Activated T-cell treated with anti-CD3 and anti-CD28 coated beads for 48 hours (primary cell): ENCODE results near the gene PIGZ.

Experiments used
- DNase-seq: peaks from one replicate; pipeline ENCODE4 v3.0.0-alpha.2; 2020; ENCODE audit warnings: low read depth

Gene PIGZ

GRCh38 chr3:196981657-196982056 lies 13.0 kb upstream of the PIGZ start:
- DNase-seq, result no peak

DNA sequence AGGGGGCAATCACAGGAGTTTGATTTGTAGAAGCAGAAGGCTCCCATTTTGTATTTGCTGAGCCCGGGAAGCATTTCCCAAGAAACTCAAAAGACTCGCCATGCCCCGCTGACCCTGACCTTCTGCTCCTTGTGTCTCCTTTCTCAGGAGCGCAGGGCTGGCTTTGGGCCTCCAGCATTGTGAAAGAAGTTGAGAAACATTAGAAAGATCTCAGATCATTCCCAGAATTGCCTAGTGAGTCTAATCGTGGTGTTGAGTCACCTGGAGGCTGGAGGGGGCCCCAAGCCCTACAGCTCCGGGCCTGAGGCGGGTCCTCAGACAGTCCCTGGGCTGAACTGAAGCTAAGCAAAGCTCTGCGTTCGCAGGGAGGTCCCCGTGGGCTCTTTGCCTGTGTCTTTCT lies 10.9 kb upstream of the PIGZ start:
- no peak for DNase-seq

GRCh38 chr3:196976941-196977340 lies 8.3 kb upstream of the PIGZ start:
- DNase-seq, result no peak

DNA sequence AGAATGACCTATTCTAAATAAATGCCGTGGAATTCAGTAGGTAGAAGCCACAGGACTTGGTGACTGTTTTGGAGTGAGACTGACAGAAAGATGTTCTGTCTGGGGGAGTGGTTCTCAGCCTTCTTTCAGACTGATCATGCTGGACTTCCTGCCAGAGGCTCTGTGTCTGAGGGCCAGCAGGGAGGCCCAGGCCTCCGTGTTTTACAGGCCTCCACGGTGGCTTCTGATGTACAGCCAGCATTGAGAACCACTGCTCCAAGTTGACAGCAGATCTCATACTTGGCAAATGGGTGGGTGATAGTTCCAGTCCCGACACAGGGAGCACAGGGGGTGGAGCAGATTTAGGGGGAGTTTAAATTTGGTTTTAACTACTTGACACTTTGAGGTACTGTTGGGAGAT lies 6.7 kb upstream of the PIGZ start:
- no peak for DNase-seq

- DNase-seq, result no peak
These were observed 6.0 kb upstream of the PIGZ start for GRCh38 chr3:196974661-196975060.

DNA sequence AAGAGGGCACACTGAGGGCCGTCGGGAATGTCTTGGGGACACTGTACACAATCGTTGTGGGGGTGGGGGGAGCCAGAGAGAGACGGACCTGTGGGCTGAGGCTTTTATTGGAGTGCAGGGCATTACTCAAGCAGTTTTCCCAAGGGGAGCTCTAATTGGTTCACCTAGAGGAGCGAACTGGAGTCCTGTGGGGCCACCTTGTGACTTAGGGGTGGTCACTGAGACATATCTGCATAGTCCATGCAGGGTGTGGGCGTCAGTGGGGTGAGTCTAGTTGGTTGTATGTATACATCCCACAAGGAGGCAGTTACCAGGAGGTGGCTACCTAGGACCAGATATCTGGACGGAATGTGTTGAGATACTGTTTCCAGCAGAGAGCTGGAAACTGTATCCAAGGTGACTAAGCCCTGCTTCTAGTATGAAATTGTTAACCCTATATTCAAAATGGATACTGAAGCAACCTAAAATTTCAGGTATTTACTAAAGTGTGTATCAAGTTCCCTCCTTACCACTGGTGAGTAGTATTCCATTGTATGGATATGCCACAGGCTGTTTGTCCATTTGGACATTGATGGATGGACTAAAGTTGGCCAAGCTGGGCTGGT lies 2.6 kb upstream of the PIGZ start:
- DNase-seq, result no peak

DNA sequence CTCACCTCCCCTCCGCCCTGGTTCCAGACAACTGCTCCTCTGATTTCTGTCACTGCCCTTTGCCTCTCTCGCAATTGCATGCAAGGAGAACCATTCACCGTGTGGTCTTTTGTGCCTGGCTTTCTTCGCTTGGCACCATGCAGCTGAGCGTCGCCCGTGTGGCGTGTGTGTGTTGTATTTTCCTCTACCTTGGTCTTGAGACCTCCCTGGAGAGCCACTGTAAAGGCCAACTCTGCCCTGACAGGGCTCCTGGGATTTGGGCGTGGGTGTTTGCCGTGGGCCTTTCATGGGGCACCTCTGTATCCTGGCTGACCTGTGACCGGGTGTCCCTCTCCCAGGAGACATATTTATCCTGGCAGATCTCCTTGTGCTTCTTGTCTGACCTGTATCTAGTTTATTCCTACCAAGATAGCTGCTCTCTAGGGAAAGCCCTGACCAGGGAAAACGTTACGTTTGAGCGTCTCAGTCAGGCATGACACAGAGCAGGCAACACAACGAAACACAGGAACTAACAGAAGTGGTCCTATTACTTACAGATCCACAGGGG lies 2.0 kb upstream of the PIGZ start:
- no peak for DNase-seq

DNA sequence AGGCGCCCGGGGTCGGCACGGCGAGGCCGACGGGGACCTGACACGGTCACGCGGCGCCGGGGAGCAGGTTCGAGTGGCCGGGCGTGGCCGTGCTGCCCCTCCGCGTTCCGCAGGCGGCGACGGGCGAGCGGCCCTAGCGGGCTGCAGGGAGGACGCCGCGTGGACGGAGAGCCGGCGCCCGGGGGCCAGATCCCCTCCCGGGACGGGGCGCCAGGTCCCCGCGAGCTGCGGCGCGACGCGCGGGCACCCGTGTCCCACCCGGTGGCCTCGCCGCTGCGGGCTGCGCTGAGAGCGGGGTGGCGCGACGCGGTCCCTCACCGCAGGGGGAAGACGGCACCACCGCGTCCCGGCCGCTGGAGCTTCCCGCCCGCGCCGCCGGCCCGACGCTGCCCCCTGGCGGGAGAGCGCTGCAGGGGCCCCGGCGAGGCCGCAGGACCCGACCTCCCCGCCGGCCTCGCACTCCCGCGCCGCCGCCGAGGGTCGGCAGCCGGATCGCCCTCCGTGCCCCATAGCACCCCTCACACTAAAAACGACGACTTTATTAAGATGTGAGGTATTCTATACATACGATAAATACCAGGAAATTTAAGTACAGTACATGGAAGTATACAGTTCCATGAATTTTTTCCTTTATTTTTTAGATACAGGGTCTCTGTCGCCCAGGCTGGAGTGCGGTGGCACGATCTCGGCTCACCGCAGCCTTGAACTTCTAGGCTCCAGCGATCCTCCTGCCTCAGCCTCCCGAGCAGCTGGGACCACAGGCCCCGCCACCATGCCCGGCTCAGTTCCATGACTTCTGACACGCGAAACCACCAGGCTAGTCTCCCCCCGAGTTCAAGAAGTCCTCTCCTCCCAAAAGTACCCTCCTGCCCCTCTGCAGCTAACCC lies 1.3 kb upstream of the PIGZ start:
- DNase-seq, result peak; percentile 75

DNA sequence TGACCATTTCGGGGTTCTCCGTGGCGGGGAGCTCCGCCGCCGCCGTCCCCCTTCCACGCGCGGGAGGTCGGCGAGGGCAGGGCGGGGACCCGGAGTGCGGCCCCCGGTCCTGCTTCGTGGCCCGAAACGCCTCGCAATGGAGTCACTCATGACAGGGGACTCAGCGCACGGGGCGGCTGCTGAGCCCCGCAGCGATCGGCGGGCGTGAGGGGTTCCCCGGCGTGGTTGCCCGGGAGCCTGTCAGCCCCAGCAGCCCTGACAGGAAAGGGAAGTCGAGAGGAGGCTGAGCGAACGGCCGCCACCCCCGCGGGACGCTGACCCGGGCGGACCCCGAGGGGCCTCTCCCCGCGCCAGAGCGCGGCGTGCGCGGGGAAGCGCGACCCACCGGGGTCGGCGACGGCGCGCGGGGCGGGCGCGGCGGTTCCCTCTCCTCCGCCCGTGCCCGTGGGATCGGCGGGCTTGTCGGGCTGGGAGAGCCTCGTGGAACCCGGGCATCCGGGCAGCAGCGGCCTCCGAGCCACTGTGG lies 564 bp upstream of the PIGZ start:
- peak; percentile 36 for DNase-seq

GRCh38 chr3:196967412-196968232 lies 1.0 kb downstream of the PIGZ start:
- no peak for DNase-seq

DNA sequence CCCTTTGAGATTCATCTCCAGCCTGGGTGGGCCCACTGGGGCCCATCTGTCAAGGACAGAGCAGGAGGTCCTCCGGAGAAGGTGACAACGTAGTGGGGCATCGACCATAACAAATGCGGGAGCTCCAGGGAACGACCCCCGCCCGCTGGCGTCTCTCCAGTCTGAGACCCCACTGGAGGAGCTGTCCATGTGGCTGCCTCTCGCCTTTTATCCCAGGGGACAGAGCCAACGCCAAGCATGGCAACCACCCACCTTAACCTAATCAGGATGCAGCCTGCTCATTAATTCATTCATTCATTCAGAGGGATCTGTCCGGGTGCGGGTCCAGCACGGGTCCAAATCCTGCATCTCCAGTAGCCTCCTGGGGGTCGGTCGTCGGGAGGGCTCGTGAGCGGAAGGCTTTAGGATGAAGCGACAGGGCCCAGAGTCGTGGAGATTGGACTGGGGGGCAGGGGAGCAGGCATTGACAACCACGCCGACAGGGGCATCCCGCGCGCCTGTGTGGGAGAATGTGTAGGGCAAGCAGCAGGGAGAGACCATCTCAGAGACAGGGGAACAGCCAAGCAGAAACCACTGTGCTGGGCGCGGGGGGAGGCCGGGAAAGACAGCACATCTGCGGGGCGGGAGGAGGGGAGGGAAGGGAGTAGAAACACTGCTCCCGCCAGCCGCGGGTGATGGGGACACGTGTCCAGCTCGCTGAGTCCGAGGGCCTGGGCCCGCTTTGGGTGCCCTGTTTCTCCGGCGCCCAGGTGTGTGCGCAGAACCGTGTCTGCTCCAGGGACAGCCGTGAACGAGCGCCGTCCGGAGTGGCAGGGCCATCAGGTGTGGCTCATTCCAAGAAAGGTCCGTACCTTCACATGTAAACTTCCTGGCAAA lies 1.9 kb downstream of the PIGZ start:
- DNase-seq, result no peak

GRCh38 chr3:196965804-196966173 lies 2.8 kb downstream of the PIGZ start:
- DNase-seq, result no peak

- no peak for DNase-seq
These were observed 3.4 kb downstream of the PIGZ start for GRCh38 chr3:196965112-196965803.

- no peak for DNase-seq
These were observed 5.0 kb downstream of the PIGZ start for GRCh38 chr3:196963631-196963953.

DNA sequence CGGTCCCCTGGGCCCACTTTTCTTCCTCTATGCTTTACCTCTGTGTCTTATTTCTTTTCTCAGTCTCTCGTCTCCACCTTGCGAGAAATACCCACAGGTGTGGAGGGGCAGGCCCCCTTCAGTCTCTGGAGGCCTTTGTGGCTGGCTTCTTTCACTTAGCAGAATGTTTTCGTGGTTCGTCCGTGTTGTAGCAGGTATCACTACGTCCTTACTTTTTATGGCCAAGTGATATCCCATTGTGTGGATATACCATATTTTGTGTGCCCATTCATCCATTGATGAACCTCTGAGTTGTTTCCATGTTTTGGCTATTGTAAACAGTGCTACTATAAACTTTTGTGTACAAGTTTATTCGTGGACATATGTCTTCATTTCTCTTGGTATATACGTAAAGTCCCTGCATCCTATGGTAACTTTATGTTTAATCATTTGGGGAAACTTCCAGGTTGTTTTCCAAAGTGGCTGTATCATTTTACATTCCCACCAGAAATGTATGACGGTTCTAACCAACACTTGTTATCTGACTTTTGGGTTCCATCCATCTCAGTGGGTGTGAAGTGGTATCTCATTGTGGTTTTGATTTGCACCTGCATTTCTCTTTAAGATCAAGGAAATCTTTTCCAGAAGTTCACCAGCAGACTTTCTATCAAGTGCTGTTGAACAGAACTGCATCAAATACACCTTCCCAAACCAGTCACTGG lies 5.6 kb downstream of the PIGZ start:
- DNase-seq, result no peak

DNA sequence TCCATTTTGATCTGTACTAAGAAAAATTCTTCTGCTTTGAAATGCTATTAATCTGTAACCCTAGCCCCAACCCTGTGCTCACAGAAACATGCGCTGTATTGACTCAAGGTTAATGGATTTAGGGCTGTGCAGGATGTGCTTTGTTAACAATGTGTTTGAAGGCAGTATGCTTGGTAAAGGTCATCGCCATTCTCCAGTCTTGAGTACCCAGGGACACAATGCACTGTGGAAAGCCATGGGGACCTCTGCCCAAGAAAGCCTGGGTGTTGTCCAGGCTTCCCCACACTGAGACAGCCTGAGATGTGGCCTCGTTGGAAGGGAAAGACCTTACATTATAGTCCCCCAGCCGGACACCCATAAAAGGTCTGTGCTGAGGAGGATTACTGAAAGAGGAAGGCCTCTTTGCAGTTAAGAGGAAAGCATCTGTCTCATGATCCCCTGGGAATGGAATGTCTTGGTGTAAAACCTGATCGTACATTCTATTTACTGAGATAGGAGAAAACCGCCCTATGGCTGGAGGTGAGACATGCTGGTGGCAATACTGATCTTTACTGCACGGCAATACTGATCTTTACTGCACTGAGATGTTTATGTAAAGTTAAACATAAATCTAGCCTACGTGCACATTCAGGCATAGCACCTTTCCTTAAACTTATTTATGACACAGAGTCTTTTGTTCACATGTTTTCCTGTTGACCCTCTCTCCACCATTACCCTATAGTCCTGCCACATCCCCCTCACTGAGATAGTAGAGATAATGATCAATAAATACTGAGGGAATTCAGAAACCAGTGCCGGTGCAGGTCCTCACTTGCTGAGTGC lies 6.3 kb downstream of the PIGZ start:
- no peak for DNase-seq

GRCh38 chr3:196954832-196955231 lies 13.8 kb downstream of the PIGZ start:
- no peak for DNase-seq

GRCh38 chr3:196951371-196951770 lies 17.3 kb downstream of the PIGZ start:
- no peak for DNase-seq

GRCh38 chr3:196949750-196950149 lies 18.9 kb downstream of the PIGZ start:
- DNase-seq, result no peak

- no peak for DNase-seq
These were observed 19.4 kb downstream of the PIGZ start for GRCh38 chr3:196949285-196949619.
